HG02870 (cell line): ENCODE results near the gene TTI1.

Experiments
- ATAC-seq: cut with Tn5 transposase; IDR thresholded peaks from one replicate; pipeline ENCODE4 v1.9.1; 2021; ENCODE audit warnings: mild to moderate bottlenecking, moderate library complexity; ENCODE audit not compliant: unreplicated experiment

TTI1 gene

GRCh38 chr20:37939701-37940560, 93.3 kb downstream of the TTI1 start:
- no peak for ATAC-seq

GRCh38 chr20:37938954-37939353, 94.3 kb downstream of the TTI1 start:
- ATAC-seq: no peak

GRCh38 chr20:37938181-37938750, 95.0 kb downstream of the TTI1 start:
- no peak for ATAC-seq

DNA sequence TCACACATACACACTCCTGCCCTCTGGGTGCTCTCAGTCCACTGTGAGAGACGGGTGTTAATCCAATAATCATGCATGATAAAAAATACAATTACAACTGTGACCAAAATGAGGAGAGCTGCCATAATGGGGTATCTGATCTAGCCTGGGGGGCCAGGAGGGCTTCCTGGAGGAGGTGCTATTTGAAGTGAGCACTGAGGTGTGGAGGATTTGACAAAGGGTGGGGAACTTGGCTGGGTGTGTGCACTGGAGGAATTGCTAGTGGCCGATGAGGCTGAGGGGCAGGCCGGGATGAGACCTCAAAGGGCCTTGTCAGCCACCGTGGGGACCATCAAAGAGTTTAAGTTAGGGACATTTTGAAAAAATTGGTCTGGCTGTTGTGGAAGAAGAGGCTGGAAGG, 95.6 kb downstream of the TTI1 start:
- ATAC-seq: no peak

- no peak for ATAC-seq
Measured at GRCh38 chr20:37936451-37936850, 96.8 kb downstream of the TTI1 start.

DNA sequence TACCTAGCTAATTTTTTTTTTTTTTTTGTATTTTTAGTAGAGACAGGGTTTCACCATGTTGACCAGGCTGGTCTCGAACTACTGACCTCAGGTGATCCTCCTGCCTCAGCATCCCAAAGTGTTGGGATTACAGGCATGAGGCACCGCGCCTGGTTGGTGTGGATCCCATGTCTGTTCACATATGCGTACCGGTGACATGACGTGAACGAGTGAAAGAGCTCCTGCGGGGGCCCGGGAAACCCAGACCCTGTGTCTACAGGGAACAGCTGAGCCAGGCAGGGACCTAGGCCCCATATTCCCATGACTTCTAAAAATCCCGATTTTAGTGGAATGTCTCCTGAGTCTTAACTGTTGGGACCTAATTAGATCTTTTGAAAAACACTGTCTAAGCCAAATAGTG, 97.2 kb downstream of the TTI1 start:
- no peak for ATAC-seq

DNA sequence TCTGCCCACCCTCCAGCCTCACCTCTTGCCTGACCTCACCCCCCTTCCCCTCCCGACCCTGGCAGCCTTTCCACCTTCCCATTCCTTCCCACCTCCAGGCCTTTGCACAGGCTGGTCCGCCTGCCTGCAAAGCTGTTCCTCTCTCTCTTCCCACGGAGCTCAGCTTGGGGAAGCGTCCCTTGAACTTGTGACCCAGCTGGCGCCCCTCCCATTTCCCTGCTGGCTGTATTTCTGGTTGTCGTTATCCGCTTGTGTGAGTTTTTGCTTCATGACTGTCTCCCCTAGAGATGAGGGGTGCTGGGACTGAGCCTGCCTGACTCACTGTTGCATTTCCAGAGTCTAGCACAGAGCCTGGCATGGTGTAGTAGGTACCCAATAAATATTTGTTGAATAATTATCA, 97.8 kb downstream of the TTI1 start:
- ATAC-seq: no peak

GRCh38 chr20:37934634-37935375, 98.5 kb downstream of the TTI1 start:
- no peak for ATAC-seq

DNA sequence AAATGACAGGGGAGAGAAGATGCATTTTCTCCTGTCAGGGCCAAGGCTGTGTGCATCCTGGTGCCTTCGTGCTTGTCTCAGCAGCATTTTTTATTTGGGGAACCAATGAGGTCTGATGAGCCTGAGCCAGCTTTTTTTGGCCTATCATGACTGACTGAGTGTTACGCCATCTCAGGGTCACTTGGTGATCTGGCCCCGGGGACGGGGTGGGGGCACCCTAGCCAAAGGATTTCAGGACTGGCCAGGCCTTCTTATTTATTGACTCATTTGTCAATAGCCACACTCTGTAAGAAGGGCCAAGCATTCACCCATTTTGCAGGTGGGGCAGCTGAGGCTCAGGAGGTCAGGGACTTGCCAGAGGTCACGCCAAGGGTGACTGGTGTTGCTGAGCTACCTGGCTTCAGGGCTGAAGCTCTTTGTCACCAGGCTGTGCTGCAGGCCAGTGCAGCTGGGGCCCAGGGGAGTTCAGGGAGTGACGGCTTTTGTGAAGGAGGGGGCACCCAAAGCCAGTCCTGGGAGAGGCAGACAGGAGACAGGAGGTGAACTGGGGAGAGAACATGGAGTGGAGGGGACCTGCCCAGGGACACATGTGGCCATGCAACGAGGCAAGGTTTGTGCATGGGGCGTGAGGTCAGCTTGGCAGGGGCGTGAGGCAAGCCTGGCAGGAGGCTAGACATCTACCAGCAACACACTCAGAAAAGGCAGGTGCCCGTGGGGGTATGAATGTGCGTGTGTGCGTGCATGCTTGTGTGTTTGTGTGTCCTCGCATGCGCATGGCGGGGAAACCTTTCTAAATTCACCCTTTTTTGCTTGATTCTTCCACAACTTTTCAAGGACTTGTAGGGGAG, 99.2 kb downstream of the TTI1 start:
- no peak for ATAC-seq
